HCT116 (cell line): ENCODE measurements around the gene F2RL3. TPM values are rescaled to one million over a fixed set of nuclear protein-coding genes. Genes with fewer than 3 reads are reported as not detected.

Source experiments
- ATAC-seq: fragments of 200-7000 bp; cut with Tn5 transposase; 2 replicates; pipeline ENCODE4 v1.9.1; 2020; ENCODE audit warnings: mild to moderate bottlenecking, moderate library complexity
- BruUV-seq: library from RNA; stranded (reverse); fragments of 400-500 nt; replicated peaks from 2 replicates; lab custom pipeline; 2021; lab: Mats Ljungman, UMichigan
- CTCF ChIA-PET: fragments of 300-600 bp; sonication (Branson Sonifier 250); formaldehyde crosslinking; loops from one replicate; lab custom pipeline; 2021; ENCODE audit warnings: antibody characterized with exemption; lab: Charles Lee
- POLR2A ChIA-PET: fragments of 300-600, 350-600 bp; sonication (Branson Sonifier 250); formaldehyde crosslinking; loops from one replicate; lab custom pipeline; 2021; ENCODE audit warnings: antibody characterized with exemption; lab: Charles Lee
- RAD21 ChIA-PET, 2 experiments: fragments of 300-600 bp; sonication (Branson Sonifier 250); formaldehyde crosslinking; loops; one replicate each; lab custom pipeline; 2023; ENCODE audit warnings: low total read pairs in 2 of 2; ENCODE audit not compliant: uncharacterized antibody in 2 of 2, unreplicated experiment in 2 of 2, low non-redundant PET in 1 of 2; lab: Charles Lee
- DNase-seq: peaks from one replicate; pipeline ENCODE4 v3.0.0-alpha.2; 2010; ENCODE audit warnings: low read depth, low spot score
- H2AFZ ChIP-seq: fragments of 200-600 bp; shearing (Covaris generic), sonication (generic); 2 replicates; pipeline ENCODE4 v1.6.1; 2017; ENCODE audit warnings: low read depth, mixed run types, mixed read lengths, antibody characterized with exemption, low read length; ENCODE audit not compliant: poor library complexity, severe bottlenecking
- H3K27ac ChIP-seq: 2 replicates; pipeline ENCODE4 v1.5.1; 2012; ENCODE audit warnings: low read depth, low read length
- H3K27me3 ChIP-seq: fragments of 200-600 bp; sonication (generic); 2 replicates; pipeline ENCODE4 v1.6.1; 2016; ENCODE audit warnings: mixed run types, low read length, mixed read lengths; ENCODE audit not compliant: insufficient read depth
- H3K36me3 ChIP-seq, 2 experiments: fragments of 200-500 bp in 1 of 2; fragments of 200-600 bp in 1 of 2; sonication (Bioruptor generic) in 1 of 2; sonication (generic) in 1 of 2; 2 replicates each; pipeline versions ENCODE4 v1.5.1 to v1.6.1; 2014 to 2016; ENCODE audit warnings: low read length in 2 of 2, inconsistent platforms in 1 of 2, mixed read lengths in 1 of 2, mixed run types in 1 of 2; ENCODE audit not compliant: insufficient read depth in 2 of 2, control insufficient read depth in 1 of 2
- H3K4me1 ChIP-seq, 2 experiments: fragments of 200-600 bp in 1 of 2; sonication (generic) in 1 of 2; 2 replicates each; pipeline versions ENCODE4 v1.5.1 to v1.6.1; 2012 to 2017; ENCODE audit warnings: low read length in 2 of 2, inconsistent platforms in 1 of 2, mild to moderate bottlenecking in 1 of 2, mixed read lengths in 1 of 2, mixed run types in 1 of 2, moderate library complexity in 1 of 2; ENCODE audit not compliant: insufficient read depth in 2 of 2, control insufficient read depth in 1 of 2
- H3K4me2 ChIP-seq: fragments of 200-600 bp; sonication (generic); 2 replicates; pipeline ENCODE4 v1.6.1; 2017; ENCODE audit warnings: mixed run types, low read length, mixed read lengths
- H3K4me3 ChIP-seq, 2 experiments: fragments of 200-600 bp in 1 of 2; sonication (generic) in 1 of 2; replicated peaks in 1 of 2; 2 replicates each; pipeline ENCODE4 v1.5.1; 2011 to 2016; ENCODE audit warnings: low read length in 2 of 2, control low read depth in 1 of 2, low read depth in 1 of 2, mild to moderate bottlenecking in 1 of 2, mixed read lengths in 1 of 2, mixed run types in 1 of 2
- H3K79me2 ChIP-seq: fragments of 200-600 bp; sonication (generic); 2 replicates; pipeline ENCODE4 v1.6.1; 2017; ENCODE audit warnings: mild to moderate bottlenecking, mixed run types, low read length, moderate library complexity, mixed read lengths; ENCODE audit not compliant: insufficient read depth
- H3K9ac ChIP-seq: fragments of 200-600 bp; sonication (generic); 2 replicates; pipeline ENCODE4 v1.6.1; 2016; ENCODE audit warnings: low read length, mixed read lengths
- H3K9me2 ChIP-seq: fragments of 200-600 bp; sonication (generic), shearing (Covaris generic); 2 replicates; pipeline ENCODE4 v1.6.1; 2017; ENCODE audit warnings: mixed run types, mild to moderate bottlenecking, moderate library complexity; ENCODE audit not compliant: insufficient read depth
- H3K9me3 ChIP-seq, 2 experiments: fragments of 200-500 bp in 1 of 2; fragments of 200-600 bp in 1 of 2; sonication (Bioruptor generic) in 1 of 2; sonication (generic) in 1 of 2; 2 replicates each; pipeline ENCODE4 v1.6.1; 2014 to 2017; ENCODE audit warnings: low read length in 2 of 2, mixed read lengths in 2 of 2, inconsistent platforms in 1 of 2, low read depth in 1 of 2, mild to moderate bottlenecking in 1 of 2, mixed run types in 1 of 2, moderate library complexity in 1 of 2; ENCODE audit not compliant: control insufficient read depth in 1 of 2, insufficient read depth in 1 of 2
- H4K20me1 ChIP-seq: fragments of 200-600 bp; sonication (generic), shearing (Covaris generic); 2 replicates; pipeline ENCODE4 v1.6.1; 2017; ENCODE audit warnings: mixed run types, mild to moderate bottlenecking, moderate library complexity; ENCODE audit not compliant: insufficient read depth
- ATF3 ChIP-seq: IDR thresholded peaks from 2 replicates; pipeline ENCODE4 v1.6.1; 2012
- EZH2phosphoT487 ChIP-seq: fragments of 200-600 bp; IDR thresholded peaks from 2 replicates; pipeline ENCODE4 v1.6.1; 2018; ENCODE audit warnings: antibody characterized with exemption, borderline replicate concordance
- FOSL1 ChIP-seq: IDR thresholded peaks from 2 replicates; pipeline ENCODE4 v1.6.1; 2012; ENCODE audit warnings: low read depth
- POLR2AphosphoS5 ChIP-seq: IDR thresholded peaks from 2 replicates; pipeline ENCODE4 v1.6.1; 2011; ENCODE audit warnings: mild to moderate bottlenecking, low read depth, low read length, moderate library complexity
- SIN3A ChIP-seq: IDR thresholded peaks from 2 replicates; pipeline ENCODE4 v1.6.1; 2012; ENCODE audit warnings: low read depth
- SP1 ChIP-seq: IDR thresholded peaks from 2 replicates; pipeline ENCODE4 v1.6.1; 2012; ENCODE audit warnings: low read depth
- TCF7L2 ChIP-seq: IDR thresholded peaks from 2 replicates; pipeline ENCODE4 v1.7.0; 2011; ENCODE audit warnings: borderline replicate concordance, inconsistent platforms; ENCODE audit not compliant: insufficient read depth, insufficient read length; ENCODE audit errors: extremely low read depth
- YY1 ChIP-seq: IDR thresholded peaks from 2 replicates; pipeline ENCODE4 v1.6.1; 2011; ENCODE audit warnings: low read length, low read depth, moderate library complexity, mild to moderate bottlenecking; ENCODE audit not compliant: insufficient replicate concordance; ENCODE audit errors: extremely low read depth
- ZBTB33 ChIP-seq: IDR thresholded peaks from 2 replicates; pipeline ENCODE4 v1.6.1; 2011; ENCODE audit warnings: mild to moderate bottlenecking, low read length, moderate library complexity; ENCODE audit not compliant: insufficient replicate concordance; ENCODE audit errors: extremely low read depth
- ZFX ChIP-seq: fragments of 450-650 bp; IDR thresholded peaks from 2 replicates; pipeline ENCODE4 v1.6.1; 2017
- intact Hi-C: fragments of 100-400 bp; cut with micrococcal nuclease; formaldehyde crosslinking; loops from 2 replicates; pipeline ENCODE4 v1.10.0; 2022
- total RNA-seq: library from RNA; stranded (reverse); gene quantifications from one replicate; pipeline ENCODE4 v1.2.1, GENCODE V29; 2021; ENCODE audit not compliant: unreplicated experiment
- TF ChIP-seq, protein P1 (sequence below): IDR thresholded peaks from 2 replicates; pipeline ENCODE4 v1.6.1; 2012; ENCODE audit warnings: low read depth

Gene F2RL3
- total RNA-seq, 1 experiment from 2014 or later = 0.10 TPM

- TF ChIP-seq ZBTB33 (no peak), SP1 (no peak), FOSL1 (no peak), POLR2AphosphoS5 (no peak)
- TF ChIP-seq, all 23 proteins: peak for 0
These were observed 11.2 kb upstream of the F2RL3 start (continued) for GRCh38 chr19:16877581-16877980.

DNA sequence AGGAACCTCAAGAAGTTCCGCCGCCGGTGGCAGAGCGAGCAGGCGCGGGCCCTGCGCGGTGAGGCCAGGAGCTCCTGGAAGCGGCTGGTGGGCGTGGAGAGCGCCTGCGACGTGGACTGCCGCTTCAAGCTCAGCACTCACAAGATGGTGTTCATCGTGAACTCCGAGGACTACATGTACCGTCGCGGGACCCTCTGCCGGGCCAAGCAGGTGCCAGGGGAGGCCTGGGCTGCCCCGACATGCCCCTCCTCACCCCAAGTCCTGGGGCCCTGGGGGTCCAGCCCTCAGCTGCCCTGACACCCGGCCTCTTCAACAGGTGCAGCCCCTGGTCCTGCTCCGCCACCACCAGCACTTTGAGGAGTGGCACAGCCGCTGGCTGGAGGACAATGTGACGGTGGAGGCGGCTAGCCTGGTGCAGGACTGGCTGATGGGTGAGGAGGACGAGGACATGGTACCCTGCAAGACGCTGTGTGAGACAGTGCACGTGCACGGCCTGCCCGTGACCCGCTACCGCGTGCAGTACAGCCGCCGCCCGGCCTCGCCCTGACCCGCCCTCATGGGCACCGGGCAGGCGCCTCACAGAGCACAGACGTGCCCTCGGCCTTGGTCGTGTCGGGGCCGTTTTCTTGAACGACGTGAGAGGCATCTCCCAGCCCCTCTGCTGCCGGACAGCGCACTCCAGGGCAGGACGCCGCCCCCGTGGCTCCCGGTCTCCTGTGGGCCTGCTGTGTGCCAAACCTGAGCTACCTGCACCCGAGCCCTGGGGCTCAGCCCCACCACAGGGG, 10.4 kb upstream of the F2RL3 start:
- no peaks in the 10 kb centered on the region for H3K9me2 ChIP-seq
- POLR2A ChIA-PET = no interaction called here
- no peak overlapping the region for H3K27ac ChIP-seq
- no peak for TF ChIP-seq TCF7L2
- no peak for TF ChIP-seq ZFX
- TF ChIP-seq ATF3 = no peak
- TF ChIP-seq POLR2AphosphoS5 = no peak
- TF ChIP-seq SIN3A = no peak
- TF ChIP-seq EZH2phosphoT487 = no peak
- no peak for TF ChIP-seq YY1
- TF ChIP-seq SP1 = no peak
- TF ChIP-seq, protein P1, sequence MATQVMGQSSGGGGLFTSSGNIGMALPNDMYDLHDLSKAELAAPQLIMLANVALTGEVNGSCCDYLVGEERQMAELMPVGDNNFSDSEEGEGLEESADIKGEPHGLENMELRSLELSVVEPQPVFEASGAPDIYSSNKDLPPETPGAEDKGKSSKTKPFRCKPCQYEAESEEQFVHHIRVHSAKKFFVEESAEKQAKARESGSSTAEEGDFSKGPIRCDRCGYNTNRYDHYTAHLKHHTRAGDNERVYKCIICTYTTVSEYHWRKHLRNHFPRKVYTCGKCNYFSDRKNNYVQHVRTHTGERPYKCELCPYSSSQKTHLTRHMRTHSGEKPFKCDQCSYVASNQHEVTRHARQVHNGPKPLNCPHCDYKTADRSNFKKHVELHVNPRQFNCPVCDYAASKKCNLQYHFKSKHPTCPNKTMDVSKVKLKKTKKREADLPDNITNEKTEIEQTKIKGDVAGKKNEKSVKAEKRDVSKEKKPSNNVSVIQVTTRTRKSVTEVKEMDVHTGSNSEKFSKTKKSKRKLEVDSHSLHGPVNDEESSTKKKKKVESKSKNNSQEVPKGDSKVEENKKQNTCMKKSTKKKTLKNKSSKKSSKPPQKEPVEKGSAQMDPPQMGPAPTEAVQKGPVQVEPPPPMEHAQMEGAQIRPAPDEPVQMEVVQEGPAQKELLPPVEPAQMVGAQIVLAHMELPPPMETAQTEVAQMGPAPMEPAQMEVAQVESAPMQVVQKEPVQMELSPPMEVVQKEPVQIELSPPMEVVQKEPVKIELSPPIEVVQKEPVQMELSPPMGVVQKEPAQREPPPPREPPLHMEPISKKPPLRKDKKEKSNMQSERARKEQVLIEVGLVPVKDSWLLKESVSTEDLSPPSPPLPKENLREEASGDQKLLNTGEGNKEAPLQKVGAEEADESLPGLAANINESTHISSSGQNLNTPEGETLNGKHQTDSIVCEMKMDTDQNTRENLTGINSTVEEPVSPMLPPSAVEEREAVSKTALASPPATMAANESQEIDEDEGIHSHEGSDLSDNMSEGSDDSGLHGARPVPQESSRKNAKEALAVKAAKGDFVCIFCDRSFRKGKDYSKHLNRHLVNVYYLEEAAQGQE = no peak
- H3K36me3 ChIP-seq = peaks cover 3 to 22% of the 10 kb centered on the region in 2 experiments
- H3K9ac ChIP-seq = no peak overlapping the region
- no peaks in the 10 kb centered on the region for H3K4me1 ChIP-seq
- no peak overlapping the region for H2AFZ ChIP-seq
- BruUV-seq = no TSS peak
- H3K9me3 ChIP-seq = peaks cover 8 to 11% of the 10 kb centered on the region in 2 experiments; a peak in 2 of 4 replicates
- CTCF ChIA-PET = no interaction called here
- RAD21 ChIA-PET = interaction anchor here in 1 of 2 experiments (0.5 kb wide), 1 partner anchor 170 kb away, joined by 3 read pairs; no protein-coding TSS in a partner anchor
- no peak overlapping the region for H3K4me2 ChIP-seq
- peaks cover 19% of the 10 kb centered on the region for H3K79me2 ChIP-seq
- no peak overlapping the region for H3K4me3 ChIP-seq
- intact Hi-C loops = no loop called here
- DNase-seq = no peak
- H4K20me1 ChIP-seq = no peaks in the 10 kb centered on the region
- no peak for ATAC-seq
- no peaks in the 10 kb centered on the region for H3K27me3 ChIP-seq
